Measurements from ENCODE around the gene FASTKD3. TPM values are rescaled to one million over a fixed set of nuclear protein-coding genes. Genes with fewer than 3 reads are reported as not detected.
"Not testable (repeated sequence)": the region's sequence is repeated elsewhere in the genome, so short reads cannot be mapped to it uniquely, and the experiment has no call there.

The FASTKD3 gene
- polyA plus RNA-seq, 1 donor from 2014 or later = 27.8 TPM

GRCh38 chr5:7916171-7916804 lies 47.5 kb upstream of the FASTKD3 start:
- no peak overlapping the region for H3K27ac ChIP-seq (ENCODE audit: low read length)
- H3K27me3 ChIP-seq (ENCODE audit: insufficient read depth, low read depth, low read length) = no peaks in the 10 kb centered on the region
- no peak overlapping the region for H3K4me2 ChIP-seq (ENCODE audit: low read length)
- no peak overlapping the region for H3K9ac ChIP-seq (ENCODE audit: low read length)
- H3F3A ChIP-seq (ENCODE audit: insufficient read depth, low read length, poor library complexity, severe bottlenecking) = no peaks in the 10 kb centered on the region
- H2AFZ ChIP-seq (ENCODE audit: low read depth, low read length) = no peak overlapping the region
- TF ChIP-seq, protein P1, sequence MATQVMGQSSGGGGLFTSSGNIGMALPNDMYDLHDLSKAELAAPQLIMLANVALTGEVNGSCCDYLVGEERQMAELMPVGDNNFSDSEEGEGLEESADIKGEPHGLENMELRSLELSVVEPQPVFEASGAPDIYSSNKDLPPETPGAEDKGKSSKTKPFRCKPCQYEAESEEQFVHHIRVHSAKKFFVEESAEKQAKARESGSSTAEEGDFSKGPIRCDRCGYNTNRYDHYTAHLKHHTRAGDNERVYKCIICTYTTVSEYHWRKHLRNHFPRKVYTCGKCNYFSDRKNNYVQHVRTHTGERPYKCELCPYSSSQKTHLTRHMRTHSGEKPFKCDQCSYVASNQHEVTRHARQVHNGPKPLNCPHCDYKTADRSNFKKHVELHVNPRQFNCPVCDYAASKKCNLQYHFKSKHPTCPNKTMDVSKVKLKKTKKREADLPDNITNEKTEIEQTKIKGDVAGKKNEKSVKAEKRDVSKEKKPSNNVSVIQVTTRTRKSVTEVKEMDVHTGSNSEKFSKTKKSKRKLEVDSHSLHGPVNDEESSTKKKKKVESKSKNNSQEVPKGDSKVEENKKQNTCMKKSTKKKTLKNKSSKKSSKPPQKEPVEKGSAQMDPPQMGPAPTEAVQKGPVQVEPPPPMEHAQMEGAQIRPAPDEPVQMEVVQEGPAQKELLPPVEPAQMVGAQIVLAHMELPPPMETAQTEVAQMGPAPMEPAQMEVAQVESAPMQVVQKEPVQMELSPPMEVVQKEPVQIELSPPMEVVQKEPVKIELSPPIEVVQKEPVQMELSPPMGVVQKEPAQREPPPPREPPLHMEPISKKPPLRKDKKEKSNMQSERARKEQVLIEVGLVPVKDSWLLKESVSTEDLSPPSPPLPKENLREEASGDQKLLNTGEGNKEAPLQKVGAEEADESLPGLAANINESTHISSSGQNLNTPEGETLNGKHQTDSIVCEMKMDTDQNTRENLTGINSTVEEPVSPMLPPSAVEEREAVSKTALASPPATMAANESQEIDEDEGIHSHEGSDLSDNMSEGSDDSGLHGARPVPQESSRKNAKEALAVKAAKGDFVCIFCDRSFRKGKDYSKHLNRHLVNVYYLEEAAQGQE (IDR thresholded peaks at IDR 0.05; ENCODE audit: borderline replicate concordance) = no peak
- TF ChIP-seq SMC3 (conservative IDR thresholded peaks at IDR 0.05; ENCODE audit: poor library complexity) (no peak), EZH2 (IDR thresholded peaks at IDR 0.05; ENCODE audit: borderline replicate concordance, insufficient read depth, low read length, poor library complexity, severe bottlenecking) (no peak), RAD21 (conservative IDR thresholded peaks at IDR 0.05) (no peak), EP300 (conservative IDR thresholded peaks at IDR 0.05; ENCODE audit: poor library complexity, severe bottlenecking) (no peak), CTCF (IDR thresholded peaks at IDR 0.05; ENCODE audit: poor library complexity, severe bottlenecking) (no peak), TAF1 (IDR thresholded peaks at IDR 0.05; ENCODE audit: low read depth) (no peak), MXI1 (conservative IDR thresholded peaks at IDR 0.05; ENCODE audit: poor library complexity, severe bottlenecking) (no peak), POLR2AphosphoS5 (IDR thresholded peaks at IDR 0.05) (no peak)
- no peak overlapping the region for H3K4me3 ChIP-seq (ENCODE audit: low read length)
- H3K79me2 ChIP-seq (replicated peaks; ENCODE audit: insufficient read depth, low read length) = no peaks in the 10 kb centered on the region
- H3K36me3 ChIP-seq (ENCODE audit: insufficient read depth, low read length) = no peaks in the 10 kb centered on the region
- H4K20me1 ChIP-seq (ENCODE audit: insufficient read depth) = no peaks in the 10 kb centered on the region
- H3K9me3 ChIP-seq (ENCODE audit: low read length) = no peaks in the 10 kb centered on the region
- H3K9me2 ChIP-seq (ENCODE audit: insufficient read depth, low read length) = no peaks in the 10 kb centered on the region

GRCh38 chr5:7911429-7911771 lies 42.6 kb upstream of the FASTKD3 start:
- not testable (repeated sequence) for H3K4me3 ChIP-seq (ENCODE audit: low read length); H3K9me2 ChIP-seq (ENCODE audit: insufficient read depth, low read length); H4K20me1 ChIP-seq (ENCODE audit: insufficient read depth)

More at GRCh38 chr5:7911429-7911771, 42.6 kb upstream of the FASTKD3 start:
- not testable (repeated sequence) for H3K4me2 ChIP-seq (ENCODE audit: low read length); H3F3A ChIP-seq (ENCODE audit: insufficient read depth, low read length, poor library complexity, severe bottlenecking); H3K79me2 ChIP-seq (replicated peaks; ENCODE audit: insufficient read depth, low read length); H3K36me3 ChIP-seq (ENCODE audit: insufficient read depth, low read length); H3K9ac ChIP-seq (ENCODE audit: low read length); H3K27me3 ChIP-seq (ENCODE audit: insufficient read depth, low read depth, low read length); H3K27ac ChIP-seq (ENCODE audit: low read length); H3K9me3 ChIP-seq (ENCODE audit: low read length); H2AFZ ChIP-seq (ENCODE audit: low read depth, low read length)
